NCI-H2227 (cell line): Measurements from ENCODE around the gene YEATS2.

ENCODE experiments used
- DNase-seq: peaks from one replicate; lab custom pipeline; 2025; ENCODE audit not compliant: unreplicated experiment; lab: John Stamatoyannopoulos, UW

YEATS2 gene

GRCh38 chr3:183828538-183828870 lies 130.9 kb downstream of the YEATS2 start:
- DNase-seq: no peak

DNA sequence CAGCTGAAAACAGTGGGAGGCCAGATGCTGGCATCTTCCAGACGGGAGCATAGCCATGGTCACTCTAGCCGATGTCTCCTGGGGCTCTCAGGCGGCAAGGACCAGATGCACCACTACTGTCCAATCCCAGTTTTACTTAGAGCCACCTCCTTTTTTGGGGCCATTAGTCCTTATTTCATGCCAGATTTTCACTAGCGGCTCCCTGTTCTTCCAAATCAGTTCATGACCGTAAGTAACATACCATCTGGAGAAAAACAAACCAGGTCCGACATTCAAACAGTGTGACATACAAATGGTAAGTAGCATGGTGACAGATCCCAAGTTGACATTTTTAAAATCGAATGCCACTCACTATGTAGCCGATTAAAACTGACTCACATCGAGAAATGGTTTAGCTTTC lies 131.9 kb downstream of the YEATS2 start:
- no peak for DNase-seq

DNA sequence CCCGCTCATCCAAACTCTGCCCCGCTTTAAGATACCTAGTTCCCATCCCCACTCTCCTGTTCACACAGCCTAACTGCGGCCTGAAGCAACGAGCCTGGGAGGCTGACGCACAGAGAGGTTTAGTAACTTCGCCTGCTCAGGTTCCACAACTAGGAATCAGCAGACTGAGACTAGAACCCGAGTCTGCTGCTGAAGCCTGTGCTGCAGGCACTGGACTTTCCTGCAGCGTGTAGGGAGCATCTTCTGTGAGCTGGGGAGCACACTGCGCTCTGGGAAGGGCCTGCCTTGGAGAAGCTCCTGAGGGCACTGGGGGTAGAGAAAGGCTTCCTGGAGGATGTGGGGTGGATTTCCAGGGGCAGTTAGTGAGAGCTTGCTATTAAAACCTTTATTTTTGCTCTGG lies 132.6 kb downstream of the YEATS2 start:
- no peak for DNase-seq

DNA sequence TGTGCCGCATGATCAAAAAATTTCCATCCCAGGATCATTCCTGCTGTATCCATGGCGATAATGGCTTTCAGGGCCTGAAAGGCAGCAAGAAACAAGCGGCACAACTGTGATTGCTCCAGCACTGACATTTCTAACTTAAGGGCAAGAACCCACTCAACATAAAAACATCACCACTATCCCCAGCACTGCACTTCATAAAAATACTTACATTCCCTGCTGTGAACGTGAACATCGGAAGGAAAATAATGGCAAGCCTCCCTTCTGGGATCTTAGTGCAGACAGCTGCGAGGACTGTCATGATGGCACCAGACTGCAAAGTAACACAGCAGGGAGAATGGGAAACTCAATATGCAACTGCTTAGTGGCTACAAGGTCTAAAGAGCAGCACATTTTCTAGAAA lies 135.9 kb downstream of the YEATS2 start:
- DNase-seq: peak; percentile 71

DNA sequence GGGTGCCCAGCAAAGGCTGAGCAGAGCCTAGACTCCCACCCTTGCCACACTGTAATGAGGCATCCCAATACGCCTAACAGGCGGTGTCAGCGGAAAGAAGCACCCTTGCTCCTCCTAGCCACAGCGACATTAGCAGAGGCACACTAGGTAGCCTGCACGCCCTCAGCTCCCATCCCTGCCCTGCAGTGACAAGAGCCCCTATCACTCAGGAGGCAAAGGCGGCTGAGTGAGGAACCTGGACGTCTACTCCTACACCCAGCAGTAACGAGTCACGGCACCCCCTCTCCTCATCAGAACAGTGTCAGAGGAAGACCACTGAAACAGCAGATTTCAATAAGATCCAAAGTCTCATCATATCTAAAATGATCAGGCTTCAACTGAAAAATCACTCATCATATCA lies 139.8 kb downstream of the YEATS2 start:
- DNase-seq: no peak

DNA sequence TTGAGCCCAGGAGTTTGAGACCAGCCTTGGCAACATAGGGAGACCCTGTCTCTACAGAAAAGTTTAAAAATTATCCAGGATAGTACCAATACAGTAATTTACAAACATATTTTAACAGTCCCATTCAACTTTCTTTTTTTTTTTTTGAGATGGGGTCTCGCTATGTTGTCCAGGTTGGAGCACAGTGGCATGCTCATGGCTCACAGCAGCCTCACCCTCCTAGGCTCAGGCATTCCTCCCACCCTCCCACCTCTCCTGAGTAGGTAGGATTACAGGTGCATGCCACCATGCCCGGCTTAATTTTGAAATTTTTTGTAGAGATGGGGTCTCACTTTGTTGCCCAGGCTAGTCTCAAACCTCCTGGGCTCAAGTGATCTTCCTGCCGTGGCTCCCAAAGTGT lies 140.3 kb downstream of the YEATS2 start:
- no peak for DNase-seq

DNA sequence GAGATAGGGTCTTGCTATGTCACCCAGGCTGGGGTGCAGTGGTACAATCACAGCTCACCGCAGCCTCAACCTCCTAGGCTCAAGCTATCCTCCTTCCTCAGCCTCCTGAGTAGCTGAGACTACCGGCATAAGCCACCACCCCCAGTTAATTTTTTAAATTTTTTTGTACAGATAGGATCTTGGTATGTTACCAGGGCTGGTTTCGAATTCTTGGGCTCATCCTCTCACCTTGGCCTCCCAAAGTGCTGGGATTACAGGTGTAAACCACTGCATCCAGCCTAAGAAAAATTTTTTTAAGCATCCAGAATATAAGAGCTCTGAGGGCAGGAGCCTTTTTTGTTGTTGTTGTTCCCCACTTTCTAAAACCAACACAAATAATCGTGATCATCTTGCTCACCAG lies 142.2 kb downstream of the YEATS2 start:
- no peak for DNase-seq

GRCh38 chr3:183844606-183845005 lies 147.0 kb downstream of the YEATS2 start:
- no peak for DNase-seq

DNA sequence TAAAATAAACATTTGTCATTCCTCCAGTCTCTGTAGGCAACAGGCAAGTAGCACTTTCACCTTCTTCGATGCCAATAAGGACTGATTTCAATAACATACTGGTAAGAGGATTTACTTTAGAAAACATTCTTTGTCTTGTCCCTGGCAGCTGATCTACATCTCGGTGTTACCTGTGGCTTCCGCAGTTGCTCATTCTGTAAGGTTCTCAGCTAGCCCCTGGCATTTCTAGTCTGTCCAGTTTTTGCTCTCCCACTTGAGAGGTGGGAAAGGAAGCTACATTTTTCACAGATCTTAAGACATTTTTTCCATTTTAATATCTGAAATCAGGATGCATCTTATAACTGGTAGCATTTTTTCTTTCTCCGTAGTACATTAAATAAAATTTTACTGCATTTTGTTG lies 147.5 kb downstream of the YEATS2 start:
- no peak for DNase-seq

- DNase-seq: no peak
These were observed 148.2 kb downstream of the YEATS2 start for GRCh38 chr3:183845608-183846288.

GRCh38 chr3:183854318-183855035 lies 156.9 kb downstream of the YEATS2 start:
- no peak for DNase-seq

DNA sequence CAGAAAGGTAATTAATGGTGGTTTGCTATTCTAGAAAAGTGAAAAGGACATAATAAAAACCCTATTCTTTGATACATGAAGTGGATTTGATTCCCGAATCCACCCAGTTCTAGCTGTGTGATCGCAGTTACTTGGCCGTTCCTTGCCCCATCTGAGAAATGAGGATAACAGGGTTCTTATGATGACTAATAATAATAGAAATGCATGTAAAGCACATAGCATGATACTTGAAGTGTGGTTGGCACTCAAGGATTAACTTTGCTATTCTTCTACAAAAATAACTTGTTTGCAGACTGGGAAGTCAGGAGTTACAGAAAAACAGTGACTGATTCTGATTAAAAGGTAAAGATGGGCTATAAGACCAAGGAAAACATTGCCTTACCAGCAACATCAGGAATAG lies 160.3 kb downstream of the YEATS2 start:
- no peak for DNase-seq
